SKM-1 (cell line): ENCODE data around the gene CEMIP2.
"Not testable (repeated sequence)": the region's sequence is repeated elsewhere in the genome, so short reads cannot be mapped to it uniquely, and the experiment has no call there.

Experiments
- DNase-seq: peaks from one replicate; lab custom pipeline; 2025; ENCODE audit not compliant: unreplicated experiment; lab: John Stamatoyannopoulos, UW

CEMIP2 gene

GRCh38 chr9:71768388-71769174 is at the start of gene CEMIP2:
Gene CEMIP2 (minus strand): TSS chr9:71768513. CDS start chr9:71750373, 18,140 bp downstream.
- peak; percentile 35 for DNase-seq

- DNase-seq = no peak
Measured at GRCh38 chr9:71816916-71817451, 48.7 kb upstream of the CEMIP2 start.

- DNase-seq = no peak
Measured at GRCh38 chr9:71814815-71815214, 46.5 kb upstream of the CEMIP2 start.

GRCh38 chr9:71814226-71814625 is 45.9 kb upstream of the CEMIP2 start:
- DNase-seq = no peak

- no peak for DNase-seq
Measured at GRCh38 chr9:71812385-71812784, 44.1 kb upstream of the CEMIP2 start.

GRCh38 chr9:71808068-71808467 is 39.8 kb upstream of the CEMIP2 start:
- no peak for DNase-seq

GRCh38 chr9:71806901-71807307 is 38.6 kb upstream of the CEMIP2 start:
- peak; percentile 6 for DNase-seq

GRCh38 chr9:71805096-71805495 is 36.8 kb upstream of the CEMIP2 start:
- not testable (repeated sequence) for DNase-seq

- no peak for DNase-seq
Measured at GRCh38 chr9:71801826-71802225, 33.5 kb upstream of the CEMIP2 start.

- DNase-seq = no peak
Measured at GRCh38 chr9:71797266-71797665, 29.0 kb upstream of the CEMIP2 start.

GRCh38 chr9:71796100-71796767 is 27.9 kb upstream of the CEMIP2 start:
- DNase-seq = no peak

GRCh38 chr9:71795097-71795813 is 26.9 kb upstream of the CEMIP2 start:
- DNase-seq = no peak

- no peak for DNase-seq
Measured at GRCh38 chr9:71793386-71794105, 25.2 kb upstream of the CEMIP2 start.

- no peak for DNase-seq
Measured at GRCh38 chr9:71791875-71792274, 23.6 kb upstream of the CEMIP2 start.

GRCh38 chr9:71790296-71790695 is 22.0 kb upstream of the CEMIP2 start:
- no peak for DNase-seq

GRCh38 chr9:71783120-71783523 is 14.8 kb upstream of the CEMIP2 start:
- no peak for DNase-seq

- DNase-seq = no peak
Measured at GRCh38 chr9:71781391-71781790, 13.1 kb upstream of the CEMIP2 start.

GRCh38 chr9:71780953-71781352 is 12.6 kb upstream of the CEMIP2 start:
- no peak for DNase-seq

- DNase-seq = no peak
Measured at GRCh38 chr9:71778085-71778484, 9.8 kb upstream of the CEMIP2 start.

GRCh38 chr9:71774920-71775319 is 6.6 kb upstream of the CEMIP2 start:
- DNase-seq = no peak

GRCh38 chr9:71772726-71773125 is 4.4 kb upstream of the CEMIP2 start:
- no peak for DNase-seq
